Suprapubic skin (tissue), 4 donors: Measurements from ENCODE around the gene COL28A1.

Experiments used
- POLR2A ChIP-seq, 2 donors: fragments of 450-650 bp; IDR thresholded peaks; one replicate each; pipeline ENCODE4 v1.6.1; 2017; ENCODE audit warnings: antibody characterized with exemption in 2 of 2, mild to moderate bottlenecking in 2 of 2, moderate library complexity in 2 of 2
- POLR2AphosphoS5 ChIP-seq, 3 donors: sonication (generic); formaldehyde crosslinking; IDR thresholded peaks; one replicate each; pipeline ENCODE4 v1.6.1; 2017; ENCODE audit warnings: antibody characterized with exemption in 3 of 3
- TF ChIP-seq, protein P1 (sequence below), 2 donors: fragments of 200-600 bp in 1 of 2; fragments of 450-650 bp in 1 of 2; sonication (generic) in 1 of 2; IDR thresholded peaks; one replicate each; pipeline ENCODE4 v1.5.1; 2016 to 2019; ENCODE audit warnings: antibody characterized with exemption in 2 of 2, mild to moderate bottlenecking in 1 of 2, moderate library complexity in 1 of 2

DNA sequence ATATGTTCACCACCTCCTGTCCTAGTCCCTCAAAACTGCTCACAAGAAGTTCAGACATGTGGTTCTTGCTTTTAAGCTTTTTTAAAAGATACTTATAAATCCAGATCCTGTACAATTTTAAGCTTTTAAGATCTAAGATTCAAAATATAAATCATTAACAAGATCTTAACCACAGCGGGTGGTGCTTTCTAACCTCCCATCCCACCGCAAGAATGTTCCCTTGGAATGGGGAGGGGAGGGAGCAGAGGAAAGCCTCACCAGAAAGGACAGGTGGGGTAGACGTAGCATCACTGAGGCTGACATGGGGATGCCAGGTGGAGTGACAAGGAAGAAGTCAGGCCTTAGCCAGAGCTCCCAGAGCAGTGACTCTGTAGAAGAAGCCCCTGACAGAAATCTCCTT, 219.8 kb downstream of the COL28A1 start:
- TF ChIP-seq, protein P1, sequence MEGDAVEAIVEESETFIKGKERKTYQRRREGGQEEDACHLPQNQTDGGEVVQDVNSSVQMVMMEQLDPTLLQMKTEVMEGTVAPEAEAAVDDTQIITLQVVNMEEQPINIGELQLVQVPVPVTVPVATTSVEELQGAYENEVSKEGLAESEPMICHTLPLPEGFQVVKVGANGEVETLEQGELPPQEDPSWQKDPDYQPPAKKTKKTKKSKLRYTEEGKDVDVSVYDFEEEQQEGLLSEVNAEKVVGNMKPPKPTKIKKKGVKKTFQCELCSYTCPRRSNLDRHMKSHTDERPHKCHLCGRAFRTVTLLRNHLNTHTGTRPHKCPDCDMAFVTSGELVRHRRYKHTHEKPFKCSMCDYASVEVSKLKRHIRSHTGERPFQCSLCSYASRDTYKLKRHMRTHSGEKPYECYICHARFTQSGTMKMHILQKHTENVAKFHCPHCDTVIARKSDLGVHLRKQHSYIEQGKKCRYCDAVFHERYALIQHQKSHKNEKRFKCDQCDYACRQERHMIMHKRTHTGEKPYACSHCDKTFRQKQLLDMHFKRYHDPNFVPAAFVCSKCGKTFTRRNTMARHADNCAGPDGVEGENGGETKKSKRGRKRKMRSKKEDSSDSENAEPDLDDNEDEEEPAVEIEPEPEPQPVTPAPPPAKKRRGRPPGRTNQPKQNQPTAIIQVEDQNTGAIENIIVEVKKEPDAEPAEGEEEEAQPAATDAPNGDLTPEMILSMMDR (IDR thresholded peaks at IDR 0.05) = no peak
- TF ChIP-seq POLR2A (IDR thresholded peaks at IDR 0.05) = no peak
- no peak for TF ChIP-seq POLR2AphosphoS5 (IDR thresholded peaks at IDR 0.05)
